ENCODE measurements around the gene IGSF22.

DNA sequence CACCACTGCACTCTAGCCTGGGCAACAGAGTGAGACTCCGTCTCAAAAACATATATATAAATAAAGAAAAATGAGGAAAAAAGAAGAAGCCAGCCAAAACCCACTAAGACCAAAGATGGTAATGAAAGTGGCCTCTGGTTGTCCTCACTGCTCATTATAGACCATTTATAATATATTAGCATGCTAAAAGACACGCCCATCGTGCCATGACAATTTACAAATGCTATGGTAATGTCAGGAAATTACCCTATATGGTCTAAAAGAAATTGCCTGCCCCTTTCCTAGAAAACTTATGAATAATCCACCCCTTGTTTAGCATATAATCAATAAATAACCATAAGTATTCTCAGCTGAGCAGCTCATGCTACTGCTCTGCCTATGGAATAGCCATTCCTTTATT, 43.5 kb downstream of the IGSF22 start:
- TF ChIP-seq, protein P1, sequence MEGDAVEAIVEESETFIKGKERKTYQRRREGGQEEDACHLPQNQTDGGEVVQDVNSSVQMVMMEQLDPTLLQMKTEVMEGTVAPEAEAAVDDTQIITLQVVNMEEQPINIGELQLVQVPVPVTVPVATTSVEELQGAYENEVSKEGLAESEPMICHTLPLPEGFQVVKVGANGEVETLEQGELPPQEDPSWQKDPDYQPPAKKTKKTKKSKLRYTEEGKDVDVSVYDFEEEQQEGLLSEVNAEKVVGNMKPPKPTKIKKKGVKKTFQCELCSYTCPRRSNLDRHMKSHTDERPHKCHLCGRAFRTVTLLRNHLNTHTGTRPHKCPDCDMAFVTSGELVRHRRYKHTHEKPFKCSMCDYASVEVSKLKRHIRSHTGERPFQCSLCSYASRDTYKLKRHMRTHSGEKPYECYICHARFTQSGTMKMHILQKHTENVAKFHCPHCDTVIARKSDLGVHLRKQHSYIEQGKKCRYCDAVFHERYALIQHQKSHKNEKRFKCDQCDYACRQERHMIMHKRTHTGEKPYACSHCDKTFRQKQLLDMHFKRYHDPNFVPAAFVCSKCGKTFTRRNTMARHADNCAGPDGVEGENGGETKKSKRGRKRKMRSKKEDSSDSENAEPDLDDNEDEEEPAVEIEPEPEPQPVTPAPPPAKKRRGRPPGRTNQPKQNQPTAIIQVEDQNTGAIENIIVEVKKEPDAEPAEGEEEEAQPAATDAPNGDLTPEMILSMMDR (IDR thresholded peaks at IDR 0.05): no peak
- TF ChIP-seq, protein P2, sequence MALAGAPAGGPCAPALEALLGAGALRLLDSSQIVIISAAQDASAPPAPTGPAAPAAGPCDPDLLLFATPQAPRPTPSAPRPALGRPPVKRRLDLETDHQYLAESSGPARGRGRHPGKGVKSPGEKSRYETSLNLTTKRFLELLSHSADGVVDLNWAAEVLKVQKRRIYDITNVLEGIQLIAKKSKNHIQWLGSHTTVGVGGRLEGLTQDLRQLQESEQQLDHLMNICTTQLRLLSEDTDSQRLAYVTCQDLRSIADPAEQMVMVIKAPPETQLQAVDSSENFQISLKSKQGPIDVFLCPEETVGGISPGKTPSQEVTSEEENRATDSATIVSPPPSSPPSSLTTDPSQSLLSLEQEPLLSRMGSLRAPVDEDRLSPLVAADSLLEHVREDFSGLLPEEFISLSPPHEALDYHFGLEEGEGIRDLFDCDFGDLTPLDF (CRISPR knock-in tag; IDR thresholded peaks at IDR 0.05): no peak
- no peak for TF ChIP-seq JUN (CRISPR knock-in tag; IDR thresholded peaks at IDR 0.05)
- TF ChIP-seq, protein P3, sequence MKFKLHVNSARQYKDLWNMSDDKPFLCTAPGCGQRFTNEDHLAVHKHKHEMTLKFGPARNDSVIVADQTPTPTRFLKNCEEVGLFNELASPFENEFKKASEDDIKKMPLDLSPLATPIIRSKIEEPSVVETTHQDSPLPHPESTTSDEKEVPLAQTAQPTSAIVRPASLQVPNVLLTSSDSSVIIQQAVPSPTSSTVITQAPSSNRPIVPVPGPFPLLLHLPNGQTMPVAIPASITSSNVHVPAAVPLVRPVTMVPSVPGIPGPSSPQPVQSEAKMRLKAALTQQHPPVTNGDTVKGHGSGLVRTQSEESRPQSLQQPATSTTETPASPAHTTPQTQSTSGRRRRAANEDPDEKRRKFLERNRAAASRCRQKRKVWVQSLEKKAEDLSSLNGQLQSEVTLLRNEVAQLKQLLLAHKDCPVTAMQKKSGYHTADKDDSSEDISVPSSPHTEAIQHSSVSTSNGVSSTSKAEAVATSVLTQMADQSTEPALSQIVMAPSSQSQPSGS (CRISPR knock-in tag; IDR thresholded peaks at IDR 0.05; ENCODE audit: borderline replicate concordance, low read depth): no peak
- TF ChIP-seq, protein P4, sequence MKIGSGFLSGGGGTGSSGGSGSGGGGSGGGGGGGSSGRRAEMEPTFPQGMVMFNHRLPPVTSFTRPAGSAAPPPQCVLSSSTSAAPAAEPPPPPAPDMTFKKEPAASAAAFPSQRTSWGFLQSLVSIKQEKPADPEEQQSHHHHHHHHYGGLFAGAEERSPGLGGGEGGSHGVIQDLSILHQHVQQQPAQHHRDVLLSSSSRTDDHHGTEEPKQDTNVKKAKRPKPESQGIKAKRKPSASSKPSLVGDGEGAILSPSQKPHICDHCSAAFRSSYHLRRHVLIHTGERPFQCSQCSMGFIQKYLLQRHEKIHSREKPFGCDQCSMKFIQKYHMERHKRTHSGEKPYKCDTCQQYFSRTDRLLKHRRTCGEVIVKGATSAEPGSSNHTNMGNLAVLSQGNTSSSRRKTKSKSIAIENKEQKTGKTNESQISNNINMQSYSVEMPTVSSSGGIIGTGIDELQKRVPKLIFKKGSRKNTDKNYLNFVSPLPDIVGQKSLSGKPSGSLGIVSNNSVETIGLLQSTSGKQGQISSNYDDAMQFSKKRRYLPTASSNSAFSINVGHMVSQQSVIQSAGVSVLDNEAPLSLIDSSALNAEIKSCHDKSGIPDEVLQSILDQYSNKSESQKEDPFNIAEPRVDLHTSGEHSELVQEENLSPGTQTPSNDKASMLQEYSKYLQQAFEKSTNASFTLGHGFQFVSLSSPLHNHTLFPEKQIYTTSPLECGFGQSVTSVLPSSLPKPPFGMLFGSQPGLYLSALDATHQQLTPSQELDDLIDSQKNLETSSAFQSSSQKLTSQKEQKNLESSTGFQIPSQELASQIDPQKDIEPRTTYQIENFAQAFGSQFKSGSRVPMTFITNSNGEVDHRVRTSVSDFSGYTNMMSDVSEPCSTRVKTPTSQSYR (CRISPR knock-in tag; IDR thresholded peaks at IDR 0.05): no peak
- no peak for TF ChIP-seq NFE2L1 (CRISPR knock-in tag; IDR thresholded peaks at IDR 0.05)
